Ovary (tissue), 3 donors: ENCODE results near the gene NPFF.

Source experiments
- CTCF ChIP-seq, 3 donors: fragments of 450-650 bp in 2 of 3; fragments of 200-600 bp in 1 of 3; IDR thresholded peaks; one replicate each; pipeline versions ENCODE4 v1.5.1 to v1.8.0; 2016 to 2022; ENCODE audit warnings: antibody characterized with exemption in 3 of 3, mild to moderate bottlenecking in 1 of 3
- POLR2A ChIP-seq: fragments of 450-650 bp; IDR thresholded peaks from one replicate; pipeline ENCODE4 v1.6.1; 2017; ENCODE audit warnings: antibody characterized with exemption, mild to moderate bottlenecking, moderate library complexity
- donor health status: DM: no; HTN: no; CAD: no.

- TF ChIP-seq CTCF (IDR thresholded peaks at IDR 0.05) (no peak), POLR2A (no peak)
These were observed 32.2 kb upstream of the NPFF start for GRCh38 chr12:53539526-53539925.
